ENCODE data around the gene GUCA2B.

Gene GUCA2B

DNA sequence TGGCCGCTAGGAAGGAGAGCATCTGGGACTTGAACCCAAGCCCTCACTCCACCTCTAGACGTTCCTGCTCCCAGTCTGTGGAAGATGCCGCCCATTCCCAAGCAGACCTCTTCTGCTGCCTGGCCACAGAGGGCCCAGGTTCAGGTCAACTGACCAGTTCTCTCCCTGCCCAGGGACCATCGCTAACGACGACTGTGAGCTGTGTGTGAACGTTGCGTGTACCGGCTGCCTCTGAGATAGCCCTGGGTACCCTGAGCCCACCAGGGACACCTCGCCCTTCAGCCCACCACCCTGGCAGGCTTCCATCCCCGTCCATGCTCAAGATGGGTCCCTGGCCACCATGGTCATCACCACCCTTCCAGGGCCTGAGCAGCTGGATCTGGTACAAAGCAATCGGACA is 2.2 kb downstream of the GUCA2B start:
- Histone ChIP-seq H3K27me3 (ENCODE audit: insufficient read depth, poor library complexity, severe bottlenecking) (no peaks in the 10 kb centered on the region), H3K27ac (replicated peaks) (no peak overlapping the region), H3K4me3 (replicated peaks; ENCODE audit: insufficient read depth, low read length) (no peak overlapping the region)
- TF ChIP-seq, protein P1, sequence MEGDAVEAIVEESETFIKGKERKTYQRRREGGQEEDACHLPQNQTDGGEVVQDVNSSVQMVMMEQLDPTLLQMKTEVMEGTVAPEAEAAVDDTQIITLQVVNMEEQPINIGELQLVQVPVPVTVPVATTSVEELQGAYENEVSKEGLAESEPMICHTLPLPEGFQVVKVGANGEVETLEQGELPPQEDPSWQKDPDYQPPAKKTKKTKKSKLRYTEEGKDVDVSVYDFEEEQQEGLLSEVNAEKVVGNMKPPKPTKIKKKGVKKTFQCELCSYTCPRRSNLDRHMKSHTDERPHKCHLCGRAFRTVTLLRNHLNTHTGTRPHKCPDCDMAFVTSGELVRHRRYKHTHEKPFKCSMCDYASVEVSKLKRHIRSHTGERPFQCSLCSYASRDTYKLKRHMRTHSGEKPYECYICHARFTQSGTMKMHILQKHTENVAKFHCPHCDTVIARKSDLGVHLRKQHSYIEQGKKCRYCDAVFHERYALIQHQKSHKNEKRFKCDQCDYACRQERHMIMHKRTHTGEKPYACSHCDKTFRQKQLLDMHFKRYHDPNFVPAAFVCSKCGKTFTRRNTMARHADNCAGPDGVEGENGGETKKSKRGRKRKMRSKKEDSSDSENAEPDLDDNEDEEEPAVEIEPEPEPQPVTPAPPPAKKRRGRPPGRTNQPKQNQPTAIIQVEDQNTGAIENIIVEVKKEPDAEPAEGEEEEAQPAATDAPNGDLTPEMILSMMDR (IDR thresholded peaks at IDR 0.05; ENCODE audit: insufficient read depth, low read length): no peak
- TF ChIP-seq POLR2AphosphoS5 (IDR thresholded peaks at IDR 0.05; ENCODE audit: low read depth) (no peak), SPI1 (IDR thresholded peaks at IDR 0.05; ENCODE audit: borderline replicate concordance, low read depth) (no peak), GABPA (IDR thresholded peaks at IDR 0.05; ENCODE audit: low read depth) (no peak)
- TF ChIP-seq, protein P2, sequence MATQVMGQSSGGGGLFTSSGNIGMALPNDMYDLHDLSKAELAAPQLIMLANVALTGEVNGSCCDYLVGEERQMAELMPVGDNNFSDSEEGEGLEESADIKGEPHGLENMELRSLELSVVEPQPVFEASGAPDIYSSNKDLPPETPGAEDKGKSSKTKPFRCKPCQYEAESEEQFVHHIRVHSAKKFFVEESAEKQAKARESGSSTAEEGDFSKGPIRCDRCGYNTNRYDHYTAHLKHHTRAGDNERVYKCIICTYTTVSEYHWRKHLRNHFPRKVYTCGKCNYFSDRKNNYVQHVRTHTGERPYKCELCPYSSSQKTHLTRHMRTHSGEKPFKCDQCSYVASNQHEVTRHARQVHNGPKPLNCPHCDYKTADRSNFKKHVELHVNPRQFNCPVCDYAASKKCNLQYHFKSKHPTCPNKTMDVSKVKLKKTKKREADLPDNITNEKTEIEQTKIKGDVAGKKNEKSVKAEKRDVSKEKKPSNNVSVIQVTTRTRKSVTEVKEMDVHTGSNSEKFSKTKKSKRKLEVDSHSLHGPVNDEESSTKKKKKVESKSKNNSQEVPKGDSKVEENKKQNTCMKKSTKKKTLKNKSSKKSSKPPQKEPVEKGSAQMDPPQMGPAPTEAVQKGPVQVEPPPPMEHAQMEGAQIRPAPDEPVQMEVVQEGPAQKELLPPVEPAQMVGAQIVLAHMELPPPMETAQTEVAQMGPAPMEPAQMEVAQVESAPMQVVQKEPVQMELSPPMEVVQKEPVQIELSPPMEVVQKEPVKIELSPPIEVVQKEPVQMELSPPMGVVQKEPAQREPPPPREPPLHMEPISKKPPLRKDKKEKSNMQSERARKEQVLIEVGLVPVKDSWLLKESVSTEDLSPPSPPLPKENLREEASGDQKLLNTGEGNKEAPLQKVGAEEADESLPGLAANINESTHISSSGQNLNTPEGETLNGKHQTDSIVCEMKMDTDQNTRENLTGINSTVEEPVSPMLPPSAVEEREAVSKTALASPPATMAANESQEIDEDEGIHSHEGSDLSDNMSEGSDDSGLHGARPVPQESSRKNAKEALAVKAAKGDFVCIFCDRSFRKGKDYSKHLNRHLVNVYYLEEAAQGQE (IDR thresholded peaks at IDR 0.05; ENCODE audit: insufficient replicate concordance, low read depth): no peak
- DNase-seq (ENCODE audit: low read depth in 1 of 2, low spot score in 1 of 2): no peak

DNA sequence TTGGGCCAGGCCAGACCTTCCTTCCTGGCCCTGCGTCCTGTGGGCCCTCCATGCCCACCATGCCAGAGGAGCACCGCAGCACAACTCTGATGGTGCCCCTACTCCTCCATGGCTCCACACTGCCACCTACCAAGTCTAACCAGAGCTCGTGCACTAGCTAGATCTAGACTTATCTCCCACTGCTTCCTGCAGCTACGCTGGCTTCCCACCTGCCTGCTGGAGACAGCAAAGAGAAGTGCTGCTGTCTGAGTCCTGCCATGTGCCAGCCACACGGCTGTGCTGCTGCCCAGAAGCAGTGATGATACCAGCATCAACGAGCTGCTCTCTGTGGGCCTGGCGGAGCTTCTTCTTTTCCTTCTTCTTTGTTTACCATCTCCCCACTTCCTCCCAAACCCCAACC is 4.5 kb downstream of the GUCA2B start:
- Histone ChIP-seq H3K27ac (replicated peaks) (no peak overlapping the region), H3K27me3 (ENCODE audit: insufficient read depth, poor library complexity, severe bottlenecking) (no peaks in the 10 kb centered on the region), H3K4me3 (replicated peaks; ENCODE audit: insufficient read depth, low read length) (no peak overlapping the region)
- no peak for TF ChIP-seq GABPA (IDR thresholded peaks at IDR 0.05; ENCODE audit: low read depth)
- TF ChIP-seq SPI1 (IDR thresholded peaks at IDR 0.05; ENCODE audit: borderline replicate concordance, low read depth): peak; percentile 73
- TF ChIP-seq POLR2AphosphoS5 (IDR thresholded peaks at IDR 0.05; ENCODE audit: low read depth): no peak
- TF ChIP-seq, protein P1 (IDR thresholded peaks at IDR 0.05; ENCODE audit: insufficient read depth, low read length): peak; percentile 2
- TF ChIP-seq, protein P2 (IDR thresholded peaks at IDR 0.05; ENCODE audit: insufficient replicate concordance, low read depth): no peak
- DNase-seq (ENCODE audit: low read depth in 1 of 2, low spot score in 1 of 2): peak in 1 of 2 experiments; percentile 80

DNA sequence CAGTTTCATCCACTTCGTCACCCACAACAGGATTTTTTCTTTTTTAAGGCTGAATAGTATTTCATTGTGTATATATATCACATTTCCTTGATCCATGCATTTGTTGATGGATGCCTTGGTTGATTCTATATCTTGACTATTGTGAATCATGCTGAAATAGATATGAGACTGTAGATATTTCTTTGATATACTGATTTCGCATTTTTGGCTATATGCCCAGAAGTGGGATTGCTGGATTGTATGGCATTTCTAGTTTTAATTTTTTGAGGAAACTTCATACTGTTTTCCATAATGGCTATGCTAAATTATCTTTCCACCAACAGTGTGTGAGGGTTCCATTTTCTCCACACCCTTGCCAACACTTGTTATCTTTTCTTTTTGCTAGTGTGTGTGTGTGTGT is 5.0 kb downstream of the GUCA2B start:
- Histone ChIP-seq H3K27me3 (ENCODE audit: insufficient read depth, poor library complexity, severe bottlenecking) (no peaks in the 10 kb centered on the region), H3K4me3 (replicated peaks; ENCODE audit: insufficient read depth, low read length) (no peak overlapping the region), H3K27ac (replicated peaks) (no peak overlapping the region)
- TF ChIP-seq POLR2AphosphoS5 (IDR thresholded peaks at IDR 0.05; ENCODE audit: low read depth) (no peak), SPI1 (IDR thresholded peaks at IDR 0.05; ENCODE audit: borderline replicate concordance, low read depth) (no peak), GABPA (IDR thresholded peaks at IDR 0.05; ENCODE audit: low read depth) (no peak)
- TF ChIP-seq, protein P1 (IDR thresholded peaks at IDR 0.05; ENCODE audit: insufficient read depth, low read length): no peak
- TF ChIP-seq, protein P2 (IDR thresholded peaks at IDR 0.05; ENCODE audit: insufficient replicate concordance, low read depth): no peak
- no peak for DNase-seq (ENCODE audit: low read depth in 1 of 2, low spot score in 1 of 2)
